ENCODE measurements around the gene NMRAL1. TPM values are rescaled to one million over a fixed set of nuclear protein-coding genes. Genes with fewer than 3 reads are reported as not detected.

NMRAL1 gene
- total RNA-seq, 1 donor from 2014 or later = 28.5 TPM

- H3K9me3 Mint-ChIP-seq (ENCODE audit: unreplicated experiment) = peaks cover 2% of the 10 kb centered on the region
- no peak overlapping the region for H3K4me2 ChIP-seq (ENCODE audit: low read length)
- TF ChIP-seq EZH2 (IDR thresholded peaks at IDR 0.05; ENCODE audit: insufficient read depth, low read length) (no peak), CTCF (IDR thresholded peaks at IDR 0.05; ENCODE audit: insufficient read depth, low read depth, low read length) (no peak)
- H3K4me1 Mint-ChIP-seq (ENCODE audit: low read depth, unreplicated experiment) = peaks cover 9% of the 10 kb centered on the region
- H3K36me3 Mint-ChIP-seq (ENCODE audit: low read depth, unreplicated experiment) = peaks cover 18% of the 10 kb centered on the region
- H3K4me1 ChIP-seq (ENCODE audit: insufficient read depth, low read length) = no peaks in the 10 kb centered on the region
- no peak overlapping the region for H3K27ac Mint-ChIP-seq (ENCODE audit: unreplicated experiment)
- no peak overlapping the region for H3K4me3 ChIP-seq (ENCODE audit: insufficient read depth, low read depth, low read length)
- no peak overlapping the region for H3K9ac ChIP-seq (ENCODE audit: low read length)
- no peak overlapping the region for H3K27ac ChIP-seq (ENCODE audit: low read depth, low read length)
- H3K27me3 ChIP-seq (ENCODE audit: insufficient read depth, low read length) = no peaks in the 10 kb centered on the region
- H3K27me3 Mint-ChIP-seq (ENCODE audit: low read depth, unreplicated experiment) = no peaks in the 10 kb centered on the region
- no peak overlapping the region for H2AFZ ChIP-seq (ENCODE audit: low read depth, low read length)
- H3K36me3 ChIP-seq (ENCODE audit: insufficient read depth, low read length) = no peaks in the 10 kb centered on the region
- no peaks in the 10 kb centered on the region for H3K9me3 ChIP-seq (ENCODE audit: insufficient read depth, low read depth, low read length)
- no peak for DNase-seq (ENCODE audit: low read depth)
- H4K20me1 ChIP-seq (ENCODE audit: insufficient read depth, low read length) = peaks cover 57% of the 10 kb centered on the region
- H3K79me2 ChIP-seq (ENCODE audit: insufficient read depth, low read length) = peaks cover 11% of the 10 kb centered on the region
- no peak for FAIRE-seq
- H3K4me3 Mint-ChIP-seq (ENCODE audit: unreplicated experiment) = no peak overlapping the region
These were observed 47.7 kb upstream of the NMRAL1 start for GRCh38 chr16:4522051-4522581.

DNA sequence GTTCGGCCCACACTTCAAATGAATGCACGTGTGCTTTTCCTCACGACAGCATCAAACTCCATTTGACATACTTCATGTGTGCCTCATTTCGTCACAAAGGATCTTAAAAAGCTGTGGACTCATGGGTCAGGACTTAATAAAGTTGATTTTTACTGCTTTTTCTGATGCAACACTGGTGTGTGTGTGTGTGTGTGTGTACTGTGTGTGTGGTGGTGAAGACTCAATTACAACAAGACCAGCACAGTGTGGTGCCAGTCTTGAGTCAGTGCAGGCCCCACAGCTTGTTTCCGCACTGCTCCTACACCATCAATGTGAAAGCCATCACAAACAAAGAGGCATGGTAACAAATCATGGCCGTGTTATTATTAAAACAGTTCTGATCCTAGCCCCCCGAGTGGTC is 46.5 kb upstream of the NMRAL1 start:
- no peaks in the 10 kb centered on the region for H3K27me3 ChIP-seq (ENCODE audit: insufficient read depth, low read length)
- no peak overlapping the region for H3K27ac Mint-ChIP-seq (ENCODE audit: unreplicated experiment)

More for the DNA sequence above, 46.5 kb upstream of the NMRAL1 start:
- H3K4me1 Mint-ChIP-seq (ENCODE audit: low read depth, unreplicated experiment) = peaks cover 12% of the 10 kb centered on the region
- DNase-seq (ENCODE audit: low read depth) (no peak), FAIRE-seq (no peak)
- Histone ChIP-seq H3K36me3 (ENCODE audit: insufficient read depth, low read length) (no peaks in the 10 kb centered on the region), H3K27ac (ENCODE audit: low read depth, low read length) (no peak overlapping the region), H4K20me1 (ENCODE audit: insufficient read depth, low read length) (peaks cover 59% of the 10 kb centered on the region), H2AFZ (ENCODE audit: low read depth, low read length) (no peak overlapping the region), H3K4me3 (ENCODE audit: insufficient read depth, low read depth, low read length) (no peak overlapping the region), H3K9ac (ENCODE audit: low read length) (no peak overlapping the region), H3K4me1 (ENCODE audit: insufficient read depth, low read length) (no peaks in the 10 kb centered on the region), H3K4me2 (ENCODE audit: low read length) (no peak overlapping the region), H3K79me2 (ENCODE audit: insufficient read depth, low read length) (peaks cover 11% of the 10 kb centered on the region), H3K9me3 (ENCODE audit: insufficient read depth, low read depth, low read length) (no peaks in the 10 kb centered on the region)
- H3K27me3 Mint-ChIP-seq (ENCODE audit: low read depth, unreplicated experiment) = no peaks in the 10 kb centered on the region
- TF ChIP-seq CTCF (IDR thresholded peaks at IDR 0.05; ENCODE audit: insufficient read depth, low read depth, low read length) (no peak), EZH2 (IDR thresholded peaks at IDR 0.05; ENCODE audit: insufficient read depth, low read length) (no peak)
- peaks cover 2% of the 10 kb centered on the region for H3K9me3 Mint-ChIP-seq (ENCODE audit: unreplicated experiment)
- no peak overlapping the region for H3K4me3 Mint-ChIP-seq (ENCODE audit: unreplicated experiment)
- peaks cover 18% of the 10 kb centered on the region for H3K36me3 Mint-ChIP-seq (ENCODE audit: low read depth, unreplicated experiment)

Data from astrocyte (in vitro differentiated cells and primary cell).